H1 (cell line): ENCODE data around the gene RAB21. TPM values are rescaled to one million over a fixed set of nuclear protein-coding genes. Genes with fewer than 3 reads are reported as not detected.

ENCODE experiments used
- CTCF ChIA-PET: fragments of 300-600 bp; sonication (Branson Sonifier 250); formaldehyde crosslinking; loops from one replicate; lab custom pipeline; 2021; ENCODE audit not compliant: partially characterized antibody; lab: Charles Lee
- POLR2A ChIA-PET: fragments of 300-600 bp; sonication (Branson Sonifier 250); formaldehyde crosslinking; loops from one replicate; lab custom pipeline; 2021; ENCODE audit warnings: inconsistent platforms; ENCODE audit not compliant: partially characterized antibody; lab: Charles Lee
- DNase-seq, 2 experiments: peaks; one replicate each; pipeline versions ENCODE4 v3.0.0 to v3.0.0-alpha.2; 2010 to 2022; ENCODE audit warnings: low spot score in 2 of 2, low read depth in 1 of 2, mixed read lengths in 1 of 2
- FAIRE-seq: peaks from 2 replicates; lab custom pipeline; 2011; peaks lifted over from hg19 to GRCh38; lab: Jason Lieb, UNC
- H2AFZ ChIP-seq: 2 replicates; pipeline ENCODE4 v1.8.1; 2012; ENCODE audit warnings: low read length, inconsistent platforms
- H2AK5ac ChIP-seq: 2 replicates; pipeline ENCODE4 v1.6.1; 2013; ENCODE audit warnings: low read depth, low read length
- H2BK120ac ChIP-seq: replicated peaks from 2 replicates; pipeline ENCODE3; 2013; ENCODE audit warnings: low read depth, low read length, inconsistent platforms
- H2BK12ac ChIP-seq: 2 replicates; pipeline ENCODE4 v1.6.1; 2013; ENCODE audit warnings: low read depth, low read length
- H2BK15ac ChIP-seq: 2 replicates; pipeline ENCODE4 v1.6.1; 2013; ENCODE audit warnings: low read length
- H2BK20ac ChIP-seq: 2 replicates; pipeline ENCODE4 v1.6.1; 2013; ENCODE audit warnings: low read length
- H2BK5ac ChIP-seq: 2 replicates; pipeline ENCODE4 v1.6.1; 2013; ENCODE audit warnings: low read depth, low read length
- H3K14ac ChIP-seq: 2 replicates; pipeline ENCODE4 v1.6.1; 2013; ENCODE audit warnings: inconsistent platforms; ENCODE audit not compliant: insufficient read length
- H3K18ac ChIP-seq: 2 replicates; pipeline ENCODE4 v1.6.1; 2013; ENCODE audit warnings: low read length; ENCODE audit errors: extremely low read depth
- H3K23ac ChIP-seq: 2 replicates; pipeline ENCODE4 v1.6.1; 2013; ENCODE audit warnings: inconsistent platforms; ENCODE audit not compliant: insufficient read length
- H3K23me2 ChIP-seq: 2 replicates; pipeline ENCODE4 v1.6.1; 2013; ENCODE audit warnings: low read depth, low read length
- H3K27ac ChIP-seq: 2 replicates; pipeline ENCODE4 v1.6.1; 2011; ENCODE audit warnings: low read depth, low read length, inconsistent platforms
- H3K27me3 ChIP-seq, 4 experiments: replicated peaks in 1 of 4; 1 replicate in 1 of 4; 2 replicates in 3 of 4; pipeline versions ENCODE4 v1.6.1 to v1.8.1; 2011 to 2013; ENCODE audit warnings: low read length in 3 of 4, mild to moderate bottlenecking in 3 of 4, inconsistent platforms in 2 of 4, mixed read lengths in 2 of 4, moderate library complexity in 1 of 4; ENCODE audit not compliant: control insufficient read depth in 3 of 4, insufficient read depth in 3 of 4; ENCODE audit errors: extremely low read depth in 1 of 4
- H3K36me3 ChIP-seq, 4 experiments: 2 replicates each; pipeline versions ENCODE4 v1.6.1 to v1.8.1; 2011 to 2013; ENCODE audit warnings: mild to moderate bottlenecking in 4 of 4, low read length in 3 of 4, moderate library complexity in 2 of 4, control low read depth in 1 of 4, inconsistent platforms in 1 of 4; ENCODE audit not compliant: insufficient read depth in 4 of 4, control insufficient read depth in 2 of 4
- H3K4ac ChIP-seq: replicated peaks from 2 replicates; pipeline ENCODE3; 2013; ENCODE audit warnings: low read length, low read depth, mixed read lengths, inconsistent platforms; ENCODE audit not compliant: insufficient read length
- H3K4me1 ChIP-seq, 4 experiments: replicated peaks in 1 of 4; 1 replicate in 1 of 4; 2 replicates in 3 of 4; pipeline versions ENCODE4 v1.6.1 to v1.8.1; 2011 to 2013; ENCODE audit warnings: low read length in 3 of 4, inconsistent platforms in 2 of 4, mixed read lengths in 1 of 4; ENCODE audit not compliant: insufficient read depth in 4 of 4, control insufficient read depth in 3 of 4
- H3K4me2 ChIP-seq, 2 experiments: 2 replicates each; pipeline versions ENCODE4 v1.6.1 to v1.8.1; 2011 to 2013; ENCODE audit warnings: low read depth in 2 of 2, low read length in 2 of 2, control low read depth in 1 of 2, inconsistent platforms in 1 of 2, mild to moderate bottlenecking in 1 of 2; ENCODE audit not compliant: insufficient read depth in 1 of 2
- H3K4me3 ChIP-seq, 4 experiments: fragments of 200-600, 300-600 bp in 1 of 4; sonication (generic), shearing (Covaris generic), sonication (Bioruptor Twin) in 1 of 4; 2 replicates each; pipeline versions ENCODE4 v1.5.1 to v1.8.1; 2011 to 2016; ENCODE audit warnings: low read length in 4 of 4, low read depth in 3 of 4, control low read depth in 2 of 4, inconsistent platforms in 2 of 4, mild to moderate bottlenecking in 2 of 4, mixed read lengths in 1 of 4, moderate library complexity in 1 of 4; ENCODE audit not compliant: insufficient read depth in 2 of 4; ENCODE audit errors: extremely low read depth in 1 of 4
- H3K56ac ChIP-seq: replicated peaks from 2 replicates; pipeline ENCODE3; 2013; ENCODE audit warnings: low read depth, mild to moderate bottlenecking, mixed read lengths, low read length, inconsistent platforms; ENCODE audit not compliant: insufficient read length
- H3K79me1 ChIP-seq: 2 replicates; pipeline ENCODE4 v1.6.1; 2013; ENCODE audit warnings: low read depth, low read length, control low read depth
- H3K79me2 ChIP-seq, 2 experiments: 2 replicates each; pipeline versions ENCODE4 v1.6.1 to v1.8.1; 2012 to 2013; ENCODE audit warnings: low read length in 2 of 2, mild to moderate bottlenecking in 2 of 2, inconsistent platforms in 1 of 2; ENCODE audit not compliant: insufficient read depth in 2 of 2, control insufficient read depth in 1 of 2
- H3K9ac ChIP-seq, 4 experiments: replicated peaks in 1 of 4; 1 replicate in 1 of 4; 2 replicates in 3 of 4; pipeline versions ENCODE4 v1.6.1 to v1.8.1; 2011 to 2013; ENCODE audit warnings: low read depth in 3 of 4, low read length in 3 of 4, control low read depth in 2 of 4, mild to moderate bottlenecking in 2 of 4, moderate library complexity in 2 of 4, inconsistent platforms in 1 of 4; ENCODE audit errors: extremely low read depth in 1 of 4
- H3K9me3 ChIP-seq, 2 experiments: 2 replicates each; pipeline versions ENCODE4 v1.6.1 to v1.8.1; 2012 to 2013; ENCODE audit warnings: mild to moderate bottlenecking in 2 of 2, moderate library complexity in 2 of 2, control low read depth in 1 of 2, inconsistent platforms in 1 of 2, low read depth in 1 of 2, low read length in 1 of 2, mixed read lengths in 1 of 2; ENCODE audit not compliant: insufficient read depth in 2 of 2
- H4K20me1 ChIP-seq, 2 experiments: replicated peaks in 1 of 2; 2 replicates each; pipeline versions ENCODE3 to v1.8.1; 2011 to 2013; ENCODE audit warnings: inconsistent platforms in 2 of 2, low read length in 2 of 2, mild to moderate bottlenecking in 1 of 2; ENCODE audit not compliant: insufficient read depth in 2 of 2, control insufficient read depth in 1 of 2
- H4K5ac ChIP-seq: 2 replicates; pipeline ENCODE4 v1.6.1; 2013; ENCODE audit warnings: low read length, low read depth, mixed read lengths, inconsistent platforms; ENCODE audit not compliant: insufficient read length
- H4K8ac ChIP-seq: 2 replicates; pipeline ENCODE4 v1.8.0; 2013; ENCODE audit warnings: mild to moderate bottlenecking, moderate library complexity, low read length, inconsistent platforms; ENCODE audit not compliant: insufficient read depth; ENCODE audit errors: extremely low read depth
- H4K91ac ChIP-seq: replicated peaks from 2 replicates; pipeline ENCODE3; 2013; ENCODE audit warnings: low read length, mixed read lengths, inconsistent platforms; ENCODE audit not compliant: insufficient read length
- ATF3 ChIP-seq: IDR thresholded peaks from 2 replicates; pipeline ENCODE4 v1.6.1; 2011; ENCODE audit warnings: low read depth, mild to moderate bottlenecking, low read length; ENCODE audit not compliant: insufficient read depth
- BACH1 ChIP-seq: IDR thresholded peaks from 2 replicates; pipeline ENCODE4 v1.6.1; 2012; ENCODE audit warnings: low read length, improper control_type of control experiment
- CHD2 ChIP-seq: IDR thresholded peaks from 2 replicates; pipeline ENCODE4 v1.6.1; 2012; ENCODE audit warnings: low read length, improper control_type of control experiment
- KDM4A ChIP-seq: IDR thresholded peaks from one replicate; pipeline ENCODE4 v1.7.1; 2012; ENCODE audit warnings: low read depth, mild to moderate bottlenecking, moderate library complexity, low read length, inconsistent platforms; ENCODE audit not compliant: severe bottlenecking
- POLR2A ChIP-seq, 2 experiments: IDR thresholded peaks; 1 replicate in 1 of 2; 2 replicates in 1 of 2; pipeline ENCODE4 v1.6.1; 2011; ENCODE audit warnings: low read depth in 2 of 2, low read length in 2 of 2, mild to moderate bottlenecking in 2 of 2; ENCODE audit errors: control extremely low read depth in 1 of 2
- TCF12 ChIP-seq: IDR thresholded peaks from 2 replicates; pipeline ENCODE4 v1.6.1; 2011; ENCODE audit warnings: low read depth, mild to moderate bottlenecking, low read length
- YY1 ChIP-seq: IDR thresholded peaks from 2 replicates; pipeline ENCODE4 v1.6.1; 2011; ENCODE audit warnings: low read depth, mild to moderate bottlenecking, low read length
- WGBS, 2 experiments: shearing (Covaris generic) in 1 of 2; methylation state at CpG; one replicate each; pipeline versions ENCODE4 v1.1.6 to v1.1.7; 2013 to 2015; ENCODE audit warnings: low lambda C conversion rate in 2 of 2, mixed read lengths in 2 of 2, inconsistent platforms in 1 of 2, low coverage in 1 of 2, missing lambda C conversion rate in 1 of 2; ENCODE audit not compliant: insufficient replicate concordance in 2 of 2, insufficient coverage in 1 of 2, insufficient read length in 1 of 2; ENCODE audit errors: extremely low coverage in 1 of 2, missing lambda C conversion rate in 1 of 2; 5-methylcytosine and 5-hydroxymethylcytosine counted together
- polyA plus RNA-seq, 7 experiments: library from polyadenylated mRNA; depleted of rRNA in 3 of 7; stranded (reverse) in 5 of 7; unstranded in 2 of 7; fragments of >200 nt in 5 of 7; fragments of 200-250 nt in 2 of 7; gene quantifications; 1 replicate in 5 of 7; 2 replicates in 1 of 7; 4 replicates in 1 of 7; pipeline versions ENCODE4 v1.2.1 to v1.2.3, GENCODE V29; 2011 to 2013; ENCODE audit warnings: missing spikeins in 2 of 7, mixed read lengths in 2 of 7
- total RNA-seq: library from RNA; stranded (reverse); fragmentation: NEBNext Ultra II Directional; extraction: Animal tissue kit (Norgen Biotek cat#: 25700); gene quantifications from 2 replicates; pipeline ENCODE4 v1.2.1, GENCODE V29; 2021

Gene RAB21
- total and polyA plus RNA-seq, 2 of the 8 experiments (the other 6 are each of a cell fraction or from before 2014, with no cell fraction given): 1.2 to 47.2 TPM

- Histone ChIP-seq H2AFZ (no peak overlapping the region), H4K20me1 (peaks cover 5 to 6% of the 10 kb centered on the region in 2 experiments), H3K4me1 (no peaks in the 10 kb centered on the region), H3K18ac (no peak overlapping the region), H3K14ac (no peak overlapping the region), H3K79me1 (peaks cover 4% of the 10 kb centered on the region; the same call in 1 of the 2 replicates), H3K56ac (no peak overlapping the region), H3K36me3 (peaks cover 0 to 11% (median 2%) of the 10 kb centered on the region in 4 experiments; a peak in 1 of 8 replicates), H4K91ac (no peak overlapping the region), H2BK5ac (no peak overlapping the region), H3K23ac (no peak overlapping the region), H3K79me2 (peaks cover 7 to 87% of the 10 kb centered on the region in 2 experiments; a peak in 3 of 4 replicates), H3K27me3 (no peaks in the 10 kb centered on the region), H2AK5ac (no peak overlapping the region), H3K4ac (no peak overlapping the region), H4K5ac (no peak overlapping the region), H3K27ac (no peak overlapping the region), H3K9me3 (no peaks in the 10 kb centered on the region), H2BK12ac (no peak overlapping the region), H3K23me2 (no peaks in the 10 kb centered on the region), H3K4me3 (no peak overlapping the region), H3K4me2 (no peak overlapping the region), H2BK120ac (no peak overlapping the region), H2BK15ac (no peak overlapping the region), H2BK20ac (no peak overlapping the region), H3K9ac (no peak overlapping the region), H4K8ac (no peak overlapping the region)
- DNase-seq (no peak), FAIRE-seq (no peak)
- CTCF ChIA-PET: interaction anchor here (0.6 to 2.5 kb wide), 4 partner anchors 9 to 18 kb away, joined by 3 to 10 read pairs (median 6); no protein-coding TSS in a partner anchor
- POLR2A ChIA-PET: no interaction called here
- TF ChIP-seq POLR2A (IDR thresholded peaks at IDR 0.05; ENCODE audit: control extremely low read depth in 1 of 2, low read depth in 2 of 2, low read length in 2 of 2) (no peak), ATF3 (no peak), KDM4A (no peak), BACH1 (no peak), YY1 (no peak), CHD2 (no peak), TCF12 (no peak)
- 84% methylated on average over 2 of the region's 2 CpGs; no CpG with 5 or more reads in 1 of the 2 experiments for WGBS, 2 experiments
Observed at GRCh38 chr12:71766202-71766601, 11.5 kb downstream of the RAB21 start.
